Parathyroid adenoma (tissue), 2 donors: Measurements from ENCODE around the gene ZNF512.

Source experiments
- H2AFZ ChIP-seq: fragments of 300-600 bp; sonication (generic); one replicate; pipeline ENCODE4 v1.7.0; 2017; ENCODE audit warnings: antibody characterized with exemption, mild to moderate bottlenecking
- H3K27ac ChIP-seq: fragments of 300-600 bp; sonication (generic); one replicate; pipeline ENCODE4 v1.7.0; 2017
- H3K27me3 ChIP-seq: fragments of 300-600 bp; sonication (generic); one replicate; pipeline ENCODE4 v1.7.0; 2017; ENCODE audit warnings: low read length; ENCODE audit not compliant: control insufficient read depth, insufficient read depth
- H3K36me3 ChIP-seq: fragments of 300-600 bp; sonication (generic); one replicate; pipeline ENCODE4 v1.7.0; 2017; ENCODE audit warnings: low read length; ENCODE audit not compliant: control insufficient read depth, insufficient read depth
- H3K4me1 ChIP-seq: fragments of 300-600 bp; sonication (generic); one replicate; pipeline ENCODE4 v1.7.0; 2017; ENCODE audit warnings: control low read depth
- H3K4me2 ChIP-seq: fragments of 300-600 bp; sonication (generic); one replicate; pipeline ENCODE4 v1.7.0; 2017; ENCODE audit warnings: low read length
- H3K4me3 ChIP-seq: fragments of 300-600 bp; sonication (generic); one replicate; pipeline ENCODE4 v1.7.0; 2017; ENCODE audit warnings: low read depth, low read length
- H3K79me2 ChIP-seq: fragments of 300-600 bp; sonication (generic); one replicate; pipeline ENCODE4 v1.7.0; 2017; ENCODE audit warnings: control low read depth
- H3K9ac ChIP-seq: fragments of 300-600 bp; sonication (generic); one replicate; pipeline ENCODE4 v1.7.0; 2017; ENCODE audit warnings: mild to moderate bottlenecking
- H3K9me3 ChIP-seq: fragments of 300-600 bp; sonication (generic); one replicate; pipeline ENCODE4 v1.7.0; 2017; ENCODE audit warnings: low read length; ENCODE audit not compliant: control insufficient read depth
- TF ChIP-seq, protein P1 (sequence below): fragments of 300-600 bp; sonication (generic); IDR thresholded peaks from one replicate; pipeline ENCODE4 v1.7.0; 2017; ENCODE audit warnings: antibody characterized with exemption, mild to moderate bottlenecking
- donor health status: primary hyperparathyroidism.

ZNF512 gene

DNA sequence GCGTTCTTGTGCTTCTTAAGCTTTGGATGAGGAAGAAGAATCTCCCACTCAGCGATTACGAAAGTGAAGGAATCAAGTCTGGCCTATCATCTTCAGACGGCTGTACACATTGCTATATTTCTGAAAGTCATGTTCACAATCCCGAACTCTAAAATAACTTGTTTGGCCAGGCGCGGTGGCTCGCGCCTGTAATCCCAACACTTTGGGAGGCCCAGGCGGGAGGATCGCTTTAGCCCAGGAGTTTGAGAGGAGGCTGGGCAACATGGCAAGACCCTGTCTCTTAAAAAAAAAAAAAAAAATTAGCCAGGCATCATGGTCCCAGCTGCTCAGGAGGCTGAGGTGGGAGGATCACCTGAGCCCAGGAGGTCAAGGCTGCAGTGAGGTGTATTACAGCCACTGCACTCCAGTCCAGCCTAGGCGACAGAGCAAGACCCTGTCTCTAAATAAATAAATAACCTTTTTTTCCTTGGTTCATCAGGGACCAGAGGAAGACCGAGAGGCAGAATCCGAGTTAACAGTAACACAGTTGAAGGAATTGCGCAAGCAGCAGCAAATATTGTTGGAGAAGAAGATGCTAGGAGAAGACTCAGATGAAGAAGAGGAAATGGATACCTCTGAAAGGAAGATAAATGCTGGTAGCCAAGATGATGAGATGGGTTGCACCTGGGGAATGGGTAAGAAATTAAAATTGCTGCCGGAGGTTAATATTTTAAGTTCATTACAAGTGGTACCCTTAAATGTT lies 82.0 kb downstream of the ZNF512 start:
- Histone ChIP-seq H3K4me1 (peaks cover 6% of the 10 kb centered on the region), H3K9me3 (no peaks in the 10 kb centered on the region), H3K36me3 (no peaks in the 10 kb centered on the region)

DNA sequence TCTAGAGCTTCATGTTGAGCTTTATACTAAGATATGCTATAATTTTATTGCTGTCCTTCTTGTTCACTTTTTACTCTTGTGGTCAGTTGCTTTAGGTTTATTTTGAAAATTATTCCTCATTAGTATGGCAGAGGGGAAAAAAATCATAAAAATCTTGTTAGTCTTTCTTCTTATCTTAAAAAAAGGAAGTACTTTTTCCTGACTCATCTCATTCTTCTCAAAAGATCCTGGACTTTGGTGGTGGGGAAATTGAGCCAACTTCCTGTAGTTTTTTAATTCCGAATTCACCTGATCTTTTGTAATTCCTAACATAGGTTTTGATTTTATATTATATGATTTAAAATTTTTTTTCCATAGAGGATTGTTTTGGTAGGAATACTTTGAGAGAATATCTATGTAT lies 84.6 kb downstream of the ZNF512 start:
- Histone ChIP-seq H3K9ac (no peak overlapping the region), H3K27me3 (no peaks in the 10 kb centered on the region), H3K27ac (no peak overlapping the region), H3K4me2 (no peak overlapping the region), H2AFZ (no peak overlapping the region), H3K79me2 (peaks cover 10% of the 10 kb centered on the region), H3K4me1 (peaks cover 5% of the 10 kb centered on the region), H3K4me3 (no peak overlapping the region), H3K36me3 (no peaks in the 10 kb centered on the region), H3K9me3 (no peaks in the 10 kb centered on the region)
- TF ChIP-seq, protein P1, sequence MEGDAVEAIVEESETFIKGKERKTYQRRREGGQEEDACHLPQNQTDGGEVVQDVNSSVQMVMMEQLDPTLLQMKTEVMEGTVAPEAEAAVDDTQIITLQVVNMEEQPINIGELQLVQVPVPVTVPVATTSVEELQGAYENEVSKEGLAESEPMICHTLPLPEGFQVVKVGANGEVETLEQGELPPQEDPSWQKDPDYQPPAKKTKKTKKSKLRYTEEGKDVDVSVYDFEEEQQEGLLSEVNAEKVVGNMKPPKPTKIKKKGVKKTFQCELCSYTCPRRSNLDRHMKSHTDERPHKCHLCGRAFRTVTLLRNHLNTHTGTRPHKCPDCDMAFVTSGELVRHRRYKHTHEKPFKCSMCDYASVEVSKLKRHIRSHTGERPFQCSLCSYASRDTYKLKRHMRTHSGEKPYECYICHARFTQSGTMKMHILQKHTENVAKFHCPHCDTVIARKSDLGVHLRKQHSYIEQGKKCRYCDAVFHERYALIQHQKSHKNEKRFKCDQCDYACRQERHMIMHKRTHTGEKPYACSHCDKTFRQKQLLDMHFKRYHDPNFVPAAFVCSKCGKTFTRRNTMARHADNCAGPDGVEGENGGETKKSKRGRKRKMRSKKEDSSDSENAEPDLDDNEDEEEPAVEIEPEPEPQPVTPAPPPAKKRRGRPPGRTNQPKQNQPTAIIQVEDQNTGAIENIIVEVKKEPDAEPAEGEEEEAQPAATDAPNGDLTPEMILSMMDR: no peak

More for the DNA sequence above, 82.0 kb downstream of the ZNF512 start:
- H3K27me3 ChIP-seq: no peaks in the 10 kb centered on the region
- no peak overlapping the region for H3K27ac ChIP-seq
- H3K79me2 ChIP-seq: peaks cover 10% of the 10 kb centered on the region
- TF ChIP-seq, protein P1: no peak
- H3K4me3 ChIP-seq: peak overlapping the region; percentile 94
- H2AFZ ChIP-seq: no peak overlapping the region
- no peak overlapping the region for H3K9ac ChIP-seq
- peak overlapping the region; percentile 98 for H3K4me2 ChIP-seq

DNA sequence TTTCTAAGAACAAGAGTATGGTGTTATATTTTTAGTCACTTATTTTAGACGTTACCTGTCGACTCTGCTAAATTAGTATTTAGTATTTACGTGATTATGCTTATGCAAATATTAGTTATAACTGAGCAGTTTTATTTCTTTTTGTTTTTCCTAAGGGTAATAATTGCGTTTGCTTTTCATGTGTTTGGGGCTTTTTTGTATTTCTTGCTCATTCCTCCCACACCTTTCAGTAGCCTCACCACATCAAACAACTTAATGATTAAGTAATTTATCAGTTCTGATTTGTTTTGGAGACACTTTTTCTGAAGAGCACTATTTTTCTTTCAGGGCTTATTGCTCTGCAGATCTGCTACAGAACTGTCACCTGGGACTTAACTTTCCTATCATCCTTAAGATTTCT lies 88.4 kb downstream of the ZNF512 start:
- Histone ChIP-seq H3K4me3 (no peak overlapping the region), H2AFZ (no peak overlapping the region), H3K27me3 (no peaks in the 10 kb centered on the region), H3K27ac (no peak overlapping the region), H3K4me2 (no peak overlapping the region), H3K9me3 (no peaks in the 10 kb centered on the region), H3K9ac (no peak overlapping the region), H3K36me3 (no peaks in the 10 kb centered on the region), H3K79me2 (no peaks in the 10 kb centered on the region), H3K4me1 (no peaks in the 10 kb centered on the region)
- TF ChIP-seq, protein P1: no peak
